HG03354 (cell line): ENCODE data around the gene ALDH16A1.
A peak's percentile ranks its signal among the peaks of the same experiment; 100 is the strongest.
"Not testable (repeated sequence)": the region's sequence is repeated elsewhere in the genome, so short reads cannot be mapped to it uniquely, and the experiment has no call there.

Experiments used
- ATAC-seq: cut with Tn5 transposase; IDR thresholded peaks from one replicate; pipeline ENCODE4 v1.9.1; 2021; ENCODE audit warnings: mild to moderate bottlenecking; ENCODE audit not compliant: unreplicated experiment, poor library complexity, severe bottlenecking

Gene ALDH16A1

GRCh38 chr19:49459388-49459787 lies 6.4 kb downstream of the ALDH16A1 start:
- ATAC-seq: no peak

- not testable (repeated sequence) for ATAC-seq
Measured at GRCh38 chr19:49461130-49461529, 8.1 kb downstream of the ALDH16A1 start.

- ATAC-seq: no peak
Measured at GRCh38 chr19:49461656-49462055, 8.6 kb downstream of the ALDH16A1 start.

- no peak for ATAC-seq
Measured at GRCh38 chr19:49462492-49462891, 9.5 kb downstream of the ALDH16A1 start.

- ATAC-seq: no peak
Measured at GRCh38 chr19:49463960-49464740, 11.1 kb downstream of the ALDH16A1 start.

GRCh38 chr19:49465371-49465770 lies 12.3 kb downstream of the ALDH16A1 start:
- no peak for ATAC-seq

GRCh38 chr19:49468199-49468598 lies 15.2 kb downstream of the ALDH16A1 start:
- no peak for ATAC-seq

- peak; percentile 64 for ATAC-seq
Measured at GRCh38 chr19:49468746-49469447, 15.9 kb downstream of the ALDH16A1 start.

GRCh38 chr19:49469828-49470614 lies 17.0 kb downstream of the ALDH16A1 start:
- ATAC-seq: peak; percentile 41

GRCh38 chr19:49470615-49470978 lies 17.6 kb downstream of the ALDH16A1 start:
- no peak for ATAC-seq

GRCh38 chr19:49472936-49473335 lies 19.9 kb downstream of the ALDH16A1 start:
- ATAC-seq: no peak

GRCh38 chr19:49473501-49473867 lies 20.5 kb downstream of the ALDH16A1 start:
- ATAC-seq: not testable (repeated sequence)

GRCh38 chr19:49473868-49474541 lies 21.0 kb downstream of the ALDH16A1 start, which contains the start of gene FLT3LG:
FLT3LG (plus strand) TSS chr19:49474215; CDS start chr19:49474640, 425 bp downstream.
- peak; percentile 64 for ATAC-seq

GRCh38 chr19:49474542-49474924 lies 21.5 kb downstream of the ALDH16A1 start:
- ATAC-seq: no peak

- ATAC-seq: no peak
Measured at GRCh38 chr19:49475191-49475917, 22.3 kb downstream of the ALDH16A1 start.

GRCh38 chr19:49475995-49476880 lies 23.2 kb downstream of the ALDH16A1 start:
- no peak for ATAC-seq

- ATAC-seq: no peak
Measured at GRCh38 chr19:49479975-49480628, 27.1 kb downstream of the ALDH16A1 start.
